ENCODE measurements around the gene DSTYK.
"Not testable (repeated sequence)": the region's sequence is repeated elsewhere in the genome, so short reads cannot be mapped to it uniquely, and the experiment has no call there.

The DSTYK gene

GRCh38 chr1:205179842-205180241 lies 31.7 kb downstream of the DSTYK start:
- DNase-seq (ENCODE audit: low spot score): peak; percentile 18

GRCh38 chr1:205172729-205173366 lies 38.7 kb downstream of the DSTYK start:
- peak; percentile 88 for DNase-seq (ENCODE audit: low spot score)

GRCh38 chr1:205171369-205171768 lies 40.1 kb downstream of the DSTYK start:
- no peak for DNase-seq (ENCODE audit: low spot score)

GRCh38 chr1:205170532-205171269 lies 40.8 kb downstream of the DSTYK start:
- no peak for DNase-seq (ENCODE audit: low spot score)

GRCh38 chr1:205169248-205169647 lies 42.3 kb downstream of the DSTYK start:
- DNase-seq (ENCODE audit: low spot score): no peak

GRCh38 chr1:205168291-205168690 lies 43.2 kb downstream of the DSTYK start:
- no peak for DNase-seq (ENCODE audit: low spot score)

GRCh38 chr1:205162301-205162700 lies 49.2 kb downstream of the DSTYK start:
- DNase-seq (ENCODE audit: low spot score): peak; percentile 30

- DNase-seq (ENCODE audit: low spot score): no peak
Measured at GRCh38 chr1:205161076-205161475, 50.4 kb downstream of the DSTYK start.

GRCh38 chr1:205158048-205158616 lies 53.4 kb downstream of the DSTYK start:
- DNase-seq (ENCODE audit: low spot score): no peak

- not testable (repeated sequence) for DNase-seq (ENCODE audit: low spot score)
Measured at GRCh38 chr1:205155665-205156377, 55.7 kb downstream of the DSTYK start.

- DNase-seq (ENCODE audit: low spot score): no peak
Measured at GRCh38 chr1:205152505-205152904, 59.0 kb downstream of the DSTYK start.

GRCh38 chr1:205150651-205151428 lies 60.7 kb downstream of the DSTYK start:
- no peak for DNase-seq (ENCODE audit: low spot score)

GRCh38 chr1:205147191-205147835 lies 64.2 kb downstream of the DSTYK start:
- DNase-seq (ENCODE audit: low spot score): peak; percentile 83

GRCh38 chr1:205144751-205145150 lies 66.8 kb downstream of the DSTYK start:
- peak; percentile 74 for DNase-seq (ENCODE audit: low spot score)

GRCh38 chr1:205144046-205144720 lies 67.3 kb downstream of the DSTYK start:
- DNase-seq (ENCODE audit: low spot score): no peak

GRCh38 chr1:205142102-205142469 lies 69.4 kb downstream of the DSTYK start:
- no peak for DNase-seq (ENCODE audit: low spot score)

- peak; percentile 79 for DNase-seq (ENCODE audit: low spot score)
Measured at GRCh38 chr1:205141236-205142101, 70.0 kb downstream of the DSTYK start.

GRCh38 chr1:205140113-205140512 lies 71.4 kb downstream of the DSTYK start:
- no peak for DNase-seq (ENCODE audit: low spot score)

GRCh38 chr1:205137901-205138300 lies 73.6 kb downstream of the DSTYK start:
- no peak for DNase-seq (ENCODE audit: low spot score)

- DNase-seq (ENCODE audit: low spot score): no peak
Measured at GRCh38 chr1:205133287-205133686, 78.2 kb downstream of the DSTYK start.

Data from GM03348 (cell line).